ENCODE data around the gene IMPA2.
A peak's percentile ranks its signal among the peaks of the same experiment; 100 is the strongest.
"Not testable (repeated sequence)": the region's sequence is repeated elsewhere in the genome, so short reads cannot be mapped to it uniquely, and the experiment has no call there.

The IMPA2 gene

GRCh38 chr18:12031181-12031580 is 49.9 kb downstream of the IMPA2 start:
- DNase-seq: no peak

GRCh38 chr18:12031846-12032245 is 50.5 kb downstream of the IMPA2 start:
- DNase-seq: no peak

- DNase-seq: no peak
Measured at GRCh38 chr18:12032786-12033642, 51.7 kb downstream of the IMPA2 start.

GRCh38 chr18:12033643-12034025 is 52.3 kb downstream of the IMPA2 start:
- DNase-seq: no peak

- no peak for DNase-seq
Measured at GRCh38 chr18:12034241-12035100, 53.2 kb downstream of the IMPA2 start.

- no peak for DNase-seq
Measured at GRCh38 chr18:12035481-12035880, 54.2 kb downstream of the IMPA2 start.

GRCh38 chr18:12036201-12036751 is 55.0 kb downstream of the IMPA2 start:
- no peak for DNase-seq

GRCh38 chr18:12038082-12038638 is 56.9 kb downstream of the IMPA2 start:
- DNase-seq: peak; percentile 21

- DNase-seq: peak; percentile 62
Measured at GRCh38 chr18:12038639-12039539, 57.6 kb downstream of the IMPA2 start.

- not testable (repeated sequence) for DNase-seq
Measured at GRCh38 chr18:12039540-12039930, 58.2 kb downstream of the IMPA2 start.

- no peak for DNase-seq
Measured at GRCh38 chr18:12041561-12041960, 60.3 kb downstream of the IMPA2 start.

GRCh38 chr18:12043811-12044210 is 62.5 kb downstream of the IMPA2 start:
- DNase-seq: no peak

GRCh38 chr18:12044591-12044990 is 63.3 kb downstream of the IMPA2 start:
- no peak for DNase-seq

GRCh38 chr18:12046046-12046750 is 64.9 kb downstream of the IMPA2 start:
- DNase-seq: no peak

GRCh38 chr18:12046751-12047335 is 65.5 kb downstream of the IMPA2 start:
- no peak for DNase-seq

GRCh38 chr18:12048010-12048826 is 66.9 kb downstream of the IMPA2 start:
- no peak for DNase-seq

- DNase-seq: no peak
Measured at GRCh38 chr18:12048827-12049175, 67.5 kb downstream of the IMPA2 start.

- no peak for DNase-seq
Measured at GRCh38 chr18:12049978-12050811, 68.9 kb downstream of the IMPA2 start.

GRCh38 chr18:12052866-12053265 is 71.6 kb downstream of the IMPA2 start:
- DNase-seq: no peak
